K562 (cell line): Measurements from ENCODE around the gene RAPGEF5. TPM values are rescaled to one million over a fixed set of nuclear protein-coding genes. Genes with fewer than 3 reads are reported as not detected.

Experiments used
- CAMTA2 ChIP-seq: fragments of 250-450 bp; sonication (Bioruptor Pico); conservative IDR thresholded peaks from 2 replicates; pipeline ENCODE4 v1.5.1; 2022
- CHD7 ChIP-seq: fragments of 200-600 bp; sonication (generic); IDR thresholded peaks from one replicate; pipeline ENCODE4 v1.6.1; 2012; ENCODE audit warnings: mild to moderate bottlenecking, low read depth, low read length, inconsistent platforms
- FOXO4 ChIP-seq: fragments of 450-650 bp; formaldehyde crosslinking; IDR thresholded peaks from 2 replicates; pipeline ENCODE4 v1.4.0; 2020; ENCODE audit warnings: mild to moderate bottlenecking, moderate library complexity
- POU5F1 ChIP-seq: fragments of 150-350 bp; IDR thresholded peaks from 2 replicates; pipeline ENCODE4 v1.6.1; 2014; ENCODE audit warnings: borderline replicate concordance, low read length, low read depth, mild to moderate bottlenecking; ENCODE audit not compliant: partially characterized antibody
- SAFB2 ChIP-seq: fragments of 200-400 bp; formaldehyde crosslinking; IDR thresholded peaks from 2 replicates; pipeline ENCODE4 v1.6.1; 2018; ENCODE audit warnings: borderline replicate concordance, low read length, low read depth, moderate library complexity; ENCODE audit not compliant: severe bottlenecking
- SRSF7 ChIP-seq: fragments of 200-400 bp; formaldehyde crosslinking; optimal IDR thresholded peaks from 2 replicates; pipeline ENCODE3; 2017; ENCODE audit warnings: mild to moderate bottlenecking, low read depth, low read length
- THRB ChIP-seq: fragments of 450-650 bp; formaldehyde crosslinking; conservative IDR thresholded peaks from 2 replicates; pipeline ENCODE4 v1.4.0; 2022; ENCODE audit warnings: mild to moderate bottlenecking, missing genetic modification characterization
- VEZF1 ChIP-seq: fragments of 200-800 bp; sonication (Bioruptor generic); IDR thresholded peaks from 2 replicates; pipeline ENCODE4 v1.6.1; 2017; ENCODE audit warnings: missing genetic modification characterization, missing compliant biosample characterization
- ZNF197 ChIP-seq: fragments of 200-800 bp; sonication (Bioruptor generic); IDR thresholded peaks from 2 replicates; pipeline ENCODE4 v1.6.1; 2016; ENCODE audit warnings: low read depth, missing genetic modification characterization, missing compliant biosample characterization
- polyA plus RNA-seq, 8 experiments: library from polyadenylated mRNA; depleted of rRNA in 4 of 8; stranded (reverse) in 5 of 8; unstranded in 3 of 8; fragments of >200 nt; fragmentation: Nextera tagmentation in 2 of 8; fragmentation: Illumina TruSeq in 1 of 8; extraction: Ambion mirVana in 2 of 8; extraction: Trizol in 1 of 8; gene quantifications; 2 replicates each; pipeline versions ENCODE4 v1.2.1 to v1.2.3, GENCODE V29; 2011 to 2014; ENCODE audit warnings: inconsistent platforms in 1 of 8, missing spikeins in 1 of 8
- total RNA-seq, 7 experiments: library from RNA; depleted of rRNA in 6 of 7; stranded (reverse); fragments of >200 nt in 6 of 7; fragmentation: Illumina TruSeq in 2 of 7; extraction: Trizol in 2 of 7; gene quantifications; 2 replicates each; pipeline versions ENCODE4 v1.2.1 to v1.2.3, GENCODE V29; 2011 to 2021; ENCODE audit warnings: low replicate concordance in 1 of 7

The RAPGEF5 gene
- total and polyA plus RNA-seq, 9 of the 15 experiments (the other 6 are each of a cell fraction or from before 2014, with no cell fraction given) = 0.39 to 2.0 (median 1.1) TPM

- no peak for TF ChIP-seq VEZF1 (CRISPR knock-in tag)
- TF ChIP-seq POU5F1 = no peak
- TF ChIP-seq FOXO4 (CRISPR knock-in tag) = no peak
- no peak for TF ChIP-seq CAMTA2 (CRISPR knock-in tag)
- no peak for TF ChIP-seq CHD7
- TF ChIP-seq ZNF197 (CRISPR knock-in tag) = no peak
- no peak for TF ChIP-seq SRSF7
- no peak for TF ChIP-seq THRB
- no peak for TF ChIP-seq SAFB2
These were observed 10.4 kb downstream of the RAPGEF5 start (continued) for GRCh38 chr7:22346383-22347107.
